COLO829 (cell line): ENCODE data around the gene CD247.
A peak's percentile ranks its signal among the peaks of the same experiment; 100 is the strongest.

ENCODE experiments used
- DNase-seq: peaks from one replicate; pipeline ENCODE4 v3.0.0; 2012; ENCODE audit warnings: low spot score

CD247 gene

DNA sequence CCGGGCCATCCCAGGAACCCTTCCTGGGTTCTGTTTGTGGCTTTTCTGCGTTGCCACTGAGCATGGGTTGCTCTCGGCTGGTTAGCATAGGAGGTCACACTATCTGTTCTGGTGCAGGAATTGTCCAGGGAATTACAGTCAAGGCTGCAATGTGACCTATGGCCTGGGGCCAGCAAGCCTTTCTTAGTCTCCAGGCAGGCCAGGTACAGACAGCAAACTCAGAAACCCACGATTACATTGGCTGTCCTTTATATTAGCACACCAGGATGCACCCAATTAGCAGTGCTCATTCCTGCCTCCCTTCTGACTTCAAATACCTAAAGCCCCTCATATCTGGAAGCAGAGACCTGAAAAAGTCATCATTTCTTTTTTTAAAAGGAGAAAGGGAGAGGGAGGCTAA lies 55.2 kb downstream of the CD247 start:
- DNase-seq, result no peak

DNA sequence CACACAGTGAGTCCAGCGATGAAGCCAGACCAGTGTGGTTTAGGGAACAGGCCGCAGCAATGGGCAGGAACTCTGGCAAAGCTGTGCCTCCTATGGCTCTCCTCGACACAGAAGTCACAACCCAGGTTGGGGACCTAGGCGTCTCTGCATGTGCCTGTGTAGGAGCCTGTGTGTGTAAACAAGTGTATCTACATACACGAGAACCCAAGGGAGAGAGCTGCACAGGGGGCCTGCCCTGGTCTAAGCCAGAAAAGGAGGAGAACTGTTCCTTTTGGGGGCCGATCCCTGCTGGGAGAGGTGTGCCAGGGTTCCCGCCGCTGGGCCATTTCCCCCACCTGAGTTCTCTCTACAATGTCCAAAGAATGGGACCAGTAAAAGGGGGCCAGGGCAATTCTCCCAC lies 56.0 kb downstream of the CD247 start:
- no peak for DNase-seq

DNA sequence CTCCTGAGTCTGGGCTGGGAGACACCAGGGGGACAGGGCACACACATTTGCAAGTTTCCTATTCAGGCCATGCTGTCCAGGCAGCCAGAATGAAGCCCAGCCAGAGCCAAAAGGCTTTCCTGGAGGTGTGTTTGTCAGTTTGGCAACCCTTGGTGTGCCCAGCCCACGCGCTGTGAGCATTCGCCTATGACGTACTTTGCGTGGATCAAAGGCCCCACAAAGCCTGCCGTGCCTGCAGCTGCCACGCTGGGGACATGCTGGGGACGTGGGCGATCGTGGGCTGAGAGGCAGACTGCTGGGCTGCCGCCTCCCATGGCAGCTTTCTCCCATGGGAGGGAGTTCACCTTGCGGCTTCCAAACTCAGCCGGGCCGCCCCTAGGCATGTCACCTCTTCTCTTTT lies 57.5 kb downstream of the CD247 start:
- no peak for DNase-seq

DNA sequence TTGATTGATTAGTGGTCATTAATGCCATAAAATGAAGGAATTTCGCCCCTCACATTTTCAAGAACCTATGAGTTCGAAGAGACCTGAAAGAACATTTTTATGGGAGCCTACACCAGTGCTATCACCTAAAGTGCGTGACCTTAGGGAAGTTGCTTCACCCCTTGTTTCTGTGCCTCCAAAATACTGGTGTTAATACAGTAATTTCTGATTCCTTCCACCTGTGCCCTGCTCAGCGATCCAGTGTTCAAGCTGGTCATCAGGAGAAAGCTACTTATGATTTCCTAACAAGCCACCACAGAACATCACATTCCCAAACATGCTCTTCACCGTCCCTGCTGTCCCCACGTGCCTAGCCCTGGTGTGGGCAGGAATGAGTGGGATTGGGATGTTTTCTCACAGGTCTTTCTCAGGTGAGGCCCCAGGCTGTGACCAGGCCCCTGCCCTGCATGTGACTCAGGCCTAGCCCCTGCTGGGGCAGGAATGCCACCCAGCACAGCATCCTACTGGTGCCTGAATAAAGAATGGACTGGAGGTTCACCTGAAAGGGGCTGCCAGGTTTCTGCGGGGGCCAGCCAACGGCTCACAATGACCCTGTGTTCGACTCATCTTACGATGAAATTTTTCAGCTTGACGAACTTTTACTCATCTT lies 60.3 kb downstream of the CD247 start:
- DNase-seq, result no peak

DNA sequence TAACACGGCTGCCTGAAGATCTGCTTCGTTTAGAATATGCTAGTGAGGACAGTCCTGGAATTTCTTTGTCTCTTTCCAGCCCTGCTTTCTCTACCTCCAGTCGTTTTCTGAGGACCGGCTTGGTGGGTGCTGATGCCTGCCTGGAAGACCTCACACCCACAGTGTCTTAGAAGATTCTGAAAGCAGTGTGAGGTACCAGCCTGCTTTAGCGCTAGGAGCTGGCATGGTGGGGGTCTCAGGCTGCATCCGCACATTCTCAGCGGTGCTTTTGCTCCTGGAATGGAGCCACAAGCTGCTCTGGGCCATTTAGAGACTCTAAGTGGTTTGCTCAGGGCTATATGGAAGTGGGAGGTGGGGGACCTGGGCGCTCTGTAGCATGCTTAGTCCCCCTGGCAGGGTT lies 61.4 kb downstream of the CD247 start:
- no peak for DNase-seq

DNA sequence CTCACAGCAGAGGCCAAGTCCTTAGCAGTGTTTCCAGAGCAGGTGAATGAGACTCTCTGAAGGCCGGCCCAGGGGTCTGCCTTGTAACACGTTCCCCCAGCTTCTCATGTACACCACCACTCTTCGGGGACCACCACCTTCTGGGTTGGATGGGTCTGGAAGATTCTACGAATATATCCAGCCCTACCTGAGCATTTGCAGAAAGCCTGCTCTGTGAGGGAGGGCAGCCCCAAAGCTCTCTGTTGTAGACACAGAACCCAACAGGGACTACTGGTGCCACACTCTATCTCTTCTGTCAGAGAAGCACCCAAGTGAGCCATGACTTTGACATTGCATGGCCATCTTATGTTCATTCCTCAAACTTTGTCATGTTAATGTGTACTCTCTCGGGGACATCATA lies 61.8 kb downstream of the CD247 start:
- DNase-seq, result no peak

DNA sequence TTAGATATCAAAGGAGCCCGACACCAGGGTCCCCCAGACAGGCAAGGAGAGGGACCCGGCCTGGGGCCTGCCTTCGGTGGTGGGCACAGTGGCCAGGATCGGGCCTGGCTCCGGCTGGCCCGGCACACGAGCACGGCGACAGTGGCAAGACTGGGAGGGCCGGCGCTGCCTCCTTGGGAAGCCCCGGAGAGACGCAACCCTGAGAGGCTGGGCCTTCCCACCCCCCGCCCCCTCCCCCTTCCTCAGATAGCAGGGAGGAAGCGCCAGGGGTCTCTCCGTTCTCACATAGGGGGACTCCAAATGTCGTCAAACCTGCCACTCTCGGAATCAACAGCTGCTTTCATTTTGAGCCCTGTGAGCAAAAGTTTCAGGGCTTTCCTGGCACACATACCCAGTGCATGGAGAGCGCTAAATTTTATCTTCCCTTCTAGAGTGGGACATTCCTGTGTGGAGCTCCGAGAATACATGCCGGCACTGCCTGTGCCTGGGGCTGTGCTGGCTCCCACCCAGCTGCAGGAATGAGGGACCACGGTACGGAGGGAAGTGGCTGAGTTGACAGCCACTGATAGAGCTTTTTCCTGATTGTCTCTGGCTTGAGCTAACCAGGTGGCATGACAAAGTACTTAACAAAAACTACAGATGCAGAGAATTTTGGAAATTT lies 62.4 kb downstream of the CD247 start:
- DNase-seq, result no peak

DNA sequence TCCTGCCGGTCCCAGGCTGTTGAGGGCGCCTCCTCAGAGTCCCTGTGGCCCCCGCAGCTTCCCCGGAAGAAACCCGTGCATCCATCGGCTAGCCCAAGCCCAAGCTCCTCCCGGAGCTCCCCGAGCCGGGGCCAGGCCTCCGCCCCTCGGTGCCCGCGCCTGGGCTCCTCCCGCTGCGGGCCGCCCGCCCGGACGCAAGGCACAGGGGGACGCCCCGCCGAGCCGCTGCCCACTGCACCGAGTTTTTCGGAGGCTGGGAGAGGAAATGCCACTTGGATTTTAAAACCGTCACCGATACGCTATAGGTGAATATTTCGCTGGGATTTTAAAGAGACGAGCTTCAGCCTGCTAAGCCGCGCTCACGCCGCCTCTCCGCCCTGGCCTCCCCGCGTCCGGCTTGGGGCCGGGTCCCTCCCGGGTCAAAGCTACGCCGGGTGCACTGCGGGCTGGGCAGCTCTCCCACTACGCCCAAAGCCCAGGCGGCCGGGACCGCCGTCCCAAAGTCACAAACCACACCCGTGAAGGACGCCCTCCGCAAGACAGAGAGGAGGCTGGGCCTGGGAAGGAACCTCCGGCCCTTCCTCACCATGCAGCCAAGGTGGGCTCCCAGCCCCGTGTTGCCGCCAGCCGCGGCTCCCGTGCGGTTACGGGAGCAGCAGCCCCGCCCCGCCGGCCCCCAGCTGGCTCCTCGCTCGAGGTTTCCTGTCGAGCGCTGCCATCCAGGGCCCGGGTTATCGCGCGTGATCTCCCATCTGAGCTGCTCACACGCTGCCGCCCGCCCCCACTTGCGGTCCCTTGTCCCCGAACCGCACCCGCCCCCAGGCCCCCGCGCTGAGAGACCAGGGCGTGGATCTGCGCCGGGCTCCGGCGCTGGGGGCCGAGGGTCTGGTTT lies 63.2 kb downstream of the CD247 start:
- DNase-seq, result peak; percentile 28

DNA sequence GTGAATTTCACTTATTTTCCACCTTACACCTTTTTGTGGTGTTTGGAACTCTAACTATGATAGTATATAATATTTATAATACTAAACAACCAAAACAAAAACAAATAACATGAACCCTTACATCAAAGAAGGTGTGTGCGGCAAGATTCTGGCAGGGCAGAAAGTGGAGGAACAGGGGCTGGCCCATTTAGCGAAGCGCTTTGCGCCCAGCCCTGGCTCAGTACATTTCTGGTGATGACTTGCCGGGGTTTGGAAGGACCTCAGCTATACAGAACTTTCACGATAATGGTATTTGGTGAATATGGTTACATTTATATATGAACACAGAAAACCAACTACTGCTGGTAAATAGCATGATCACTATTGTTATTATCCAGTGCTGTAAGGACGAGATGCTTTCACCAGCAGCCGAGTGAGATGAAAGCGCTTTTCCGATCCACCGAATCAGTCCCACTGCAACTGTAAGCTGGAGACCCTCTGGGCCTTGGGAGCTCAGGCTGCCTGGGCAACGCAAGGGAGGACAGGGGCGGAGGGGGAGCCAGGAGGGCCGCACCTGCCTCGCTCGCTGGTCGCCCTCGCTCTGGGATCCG lies 63.9 kb downstream of the CD247 start:
- DNase-seq, result no peak

DNA sequence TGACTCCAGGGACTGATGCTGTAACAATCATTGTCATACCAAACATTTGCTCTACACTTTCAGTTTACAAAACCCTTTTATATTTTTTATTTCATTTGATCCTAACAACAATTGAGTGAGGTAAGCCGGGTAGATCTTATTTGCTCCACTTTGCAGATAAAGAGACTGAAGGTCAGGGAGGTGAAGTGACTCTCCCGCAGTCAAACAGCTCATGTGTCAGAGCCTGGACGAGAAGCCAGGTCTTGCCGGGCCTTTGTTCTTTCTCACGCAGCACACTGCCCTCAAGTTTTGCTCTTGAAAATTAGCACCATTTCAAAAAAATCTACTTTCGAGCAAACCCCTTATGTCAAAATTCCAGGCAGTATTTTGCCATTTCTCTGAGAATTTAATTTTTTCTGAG lies 65.2 kb downstream of the CD247 start:
- no peak for DNase-seq

DNA sequence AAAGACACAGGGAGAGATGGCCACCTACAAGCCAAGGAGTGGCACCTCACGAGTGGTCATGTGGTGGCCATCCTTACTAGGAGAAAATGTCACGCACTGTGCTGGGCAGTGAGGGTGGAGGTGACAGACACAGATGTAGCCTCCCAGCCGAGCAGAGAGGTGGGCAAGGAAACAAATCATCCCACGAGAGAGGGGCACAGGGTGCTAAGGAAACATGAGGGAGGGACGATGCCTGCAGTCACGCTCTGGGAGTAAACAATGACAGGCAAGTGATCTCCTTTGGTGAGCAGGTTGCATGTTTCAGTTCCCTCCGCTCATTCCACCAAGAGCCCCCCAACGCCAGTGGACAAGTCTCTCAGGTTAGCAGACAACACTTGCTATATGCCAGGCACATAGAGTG lies 65.8 kb downstream of the CD247 start:
- no peak for DNase-seq

DNA sequence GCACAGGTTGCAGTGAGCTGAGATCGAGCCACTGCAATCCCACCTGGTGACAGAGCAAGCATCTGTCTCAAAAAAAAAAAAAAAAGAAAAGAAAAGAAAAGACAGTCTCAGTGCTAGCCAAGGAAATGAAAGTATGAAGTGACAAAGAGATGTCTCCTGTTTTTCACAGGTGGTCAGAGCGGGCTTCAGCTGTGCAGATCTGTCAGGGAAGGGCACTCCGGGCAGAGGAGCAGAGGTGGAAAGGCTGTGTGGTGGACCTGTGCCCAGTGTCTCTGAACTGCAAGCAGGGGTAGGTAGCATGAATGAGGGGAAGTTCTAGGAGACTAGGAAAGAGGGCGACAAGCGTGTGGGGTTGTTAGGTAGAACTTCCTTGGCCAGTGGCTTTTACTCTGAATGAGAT lies 67.5 kb downstream of the CD247 start:
- DNase-seq, result no peak

DNA sequence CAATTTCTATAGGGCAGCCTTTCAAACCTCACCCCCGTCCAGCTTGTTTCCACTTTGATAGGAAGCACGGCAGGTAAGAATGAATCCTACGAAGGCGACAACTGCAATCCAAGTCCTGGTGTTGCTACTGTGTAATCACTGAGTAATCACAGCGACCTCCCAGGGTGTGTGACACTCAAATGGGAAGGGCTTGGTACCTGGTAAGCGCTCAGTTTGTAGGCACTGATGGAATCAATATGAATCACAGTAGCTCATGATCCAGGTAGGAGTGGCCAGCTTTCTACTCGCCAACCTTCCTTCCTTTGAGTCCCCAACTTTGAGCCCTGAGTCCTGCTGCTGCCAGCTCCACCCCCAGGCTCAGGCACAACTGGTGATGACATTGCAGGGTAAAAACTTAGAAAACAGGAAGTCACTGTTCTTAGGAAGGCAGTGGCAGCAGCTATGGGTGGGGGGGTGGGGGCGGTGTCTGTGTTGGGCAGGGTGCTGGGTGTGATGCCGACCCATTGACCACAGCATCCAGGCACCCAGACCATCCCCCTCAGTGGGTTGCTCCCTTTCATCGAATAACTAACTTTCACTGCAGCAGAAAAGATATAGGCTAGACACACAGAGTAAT lies 70.7 kb downstream of the CD247 start:
- no peak for DNase-seq

DNA sequence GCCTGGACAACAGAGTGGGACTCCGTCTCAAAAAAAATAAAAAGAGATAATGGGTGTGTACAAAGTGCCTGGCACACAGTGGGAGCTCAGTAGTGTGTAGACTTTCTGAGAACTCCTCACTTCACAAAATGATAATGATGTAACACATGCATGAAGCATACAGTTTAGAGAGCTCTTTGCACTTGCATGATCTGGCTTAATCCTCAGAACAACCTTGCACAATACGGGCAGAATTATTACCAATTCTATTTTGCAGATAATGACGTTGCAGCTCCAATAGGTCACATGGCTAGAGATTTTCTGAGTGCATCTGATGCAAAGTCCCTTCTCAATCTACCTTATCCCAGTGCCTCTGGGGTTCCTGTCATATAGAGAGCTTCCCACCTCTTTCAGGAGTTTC lies 71.4 kb downstream of the CD247 start:
- DNase-seq, result no peak

DNA sequence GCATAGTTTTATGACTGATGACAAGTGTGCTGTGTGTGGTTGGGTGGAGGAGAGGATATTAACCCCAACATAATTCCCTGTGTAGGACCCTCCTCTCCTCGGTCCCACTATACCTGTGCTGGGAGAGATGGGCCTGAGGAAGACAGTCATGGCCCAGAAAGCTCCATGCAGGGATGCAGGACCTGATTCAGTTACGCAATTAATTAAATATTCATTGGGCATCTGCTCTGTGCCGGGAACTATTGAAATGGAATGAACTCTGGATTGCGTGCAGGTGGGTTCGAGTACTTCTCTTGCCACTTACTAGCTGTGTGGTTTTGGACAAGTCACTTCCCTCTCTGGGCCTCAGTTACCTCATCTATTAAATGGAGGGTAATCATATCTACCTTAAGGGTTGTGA lies 74.6 kb downstream of the CD247 start:
- no peak for DNase-seq

DNA sequence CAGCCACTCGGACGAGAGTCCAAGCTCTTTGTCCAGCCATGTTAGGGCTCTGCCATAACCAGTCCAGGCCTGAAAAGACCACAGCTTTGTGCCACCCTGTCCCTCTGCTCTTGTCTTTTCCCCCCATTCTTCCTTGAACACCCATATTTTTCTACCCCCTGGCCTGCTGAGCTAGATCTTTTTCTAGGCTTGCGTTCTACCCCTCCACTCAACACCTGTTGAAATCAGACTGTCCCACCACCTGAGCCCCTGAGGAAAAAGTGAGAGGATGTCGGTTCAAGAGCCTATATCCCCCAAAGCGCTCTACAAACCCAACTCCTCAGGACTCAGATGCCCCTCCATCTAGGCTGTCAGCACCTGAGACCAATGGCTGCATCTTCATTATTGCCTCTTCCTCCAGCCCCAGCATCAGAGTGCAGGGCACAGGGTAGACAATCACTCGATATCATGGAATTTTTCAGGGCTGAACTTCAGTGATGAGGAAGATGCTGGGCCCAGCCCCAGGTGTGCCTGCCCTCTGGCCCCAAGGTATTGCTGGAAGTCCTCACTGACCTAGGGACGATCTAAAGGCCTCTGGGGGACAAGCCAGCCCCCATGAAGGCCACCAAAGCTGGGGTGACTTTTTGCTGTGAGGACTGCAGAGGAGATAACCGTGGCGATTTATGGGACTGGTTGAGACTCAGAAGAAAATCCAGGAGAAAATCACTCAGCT lies 75.3 kb downstream of the CD247 start:
- DNase-seq, result no peak

DNA sequence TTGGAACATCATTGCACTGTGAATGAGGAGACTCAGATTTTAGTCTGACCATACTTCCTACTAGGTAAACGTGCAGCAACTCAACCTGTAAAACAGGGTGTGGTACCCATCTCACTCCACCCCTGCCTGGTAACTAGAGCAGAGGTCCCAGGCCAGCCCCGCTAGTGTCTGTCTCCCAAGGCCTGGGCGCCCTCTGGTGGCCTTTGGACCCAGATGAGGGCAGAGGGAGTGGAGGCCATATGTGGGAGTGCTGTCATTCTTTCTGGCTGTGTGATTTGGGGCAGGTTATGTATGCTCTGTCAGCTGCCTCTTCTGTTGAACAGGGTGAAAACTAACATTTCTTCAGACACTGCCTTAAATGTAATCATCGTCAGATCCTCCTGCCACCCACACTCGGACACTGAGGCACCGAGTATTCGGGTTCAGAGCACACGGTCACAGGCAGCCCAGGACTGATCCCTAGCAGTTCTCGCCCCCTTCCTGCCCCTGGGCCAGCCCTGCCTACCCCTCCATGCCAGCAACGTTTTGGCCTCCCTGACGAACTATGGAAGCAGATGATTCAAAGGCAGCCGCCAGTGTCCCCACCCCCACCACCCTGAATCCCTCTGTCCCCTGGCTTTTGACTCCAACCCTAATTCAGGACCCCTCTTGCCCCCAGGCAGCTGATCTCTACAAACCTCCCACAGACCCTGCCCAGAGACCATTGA lies 76.0 kb downstream of the CD247 start:
- DNase-seq, result peak; percentile 88

DNA sequence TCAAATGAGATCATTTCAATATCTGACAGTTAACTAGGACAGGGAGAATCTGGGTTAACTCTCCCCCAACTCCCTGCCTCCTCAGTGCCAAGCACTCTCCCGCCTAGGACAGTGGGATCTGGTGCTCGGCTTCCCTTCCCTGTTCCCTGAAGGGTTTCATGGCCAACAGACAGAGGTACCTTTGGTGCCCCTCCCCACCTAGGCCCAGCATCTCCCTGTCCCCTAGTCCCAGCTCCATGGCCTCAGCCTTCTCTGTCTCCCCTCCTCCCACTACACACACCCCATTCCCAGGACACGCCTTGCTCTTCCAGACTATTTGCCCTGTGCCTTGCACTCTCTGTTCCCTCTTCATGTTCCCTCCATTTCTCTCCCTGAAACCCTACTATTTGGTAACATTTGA lies 77.1 kb downstream of the CD247 start:
- no peak for DNase-seq

DNA sequence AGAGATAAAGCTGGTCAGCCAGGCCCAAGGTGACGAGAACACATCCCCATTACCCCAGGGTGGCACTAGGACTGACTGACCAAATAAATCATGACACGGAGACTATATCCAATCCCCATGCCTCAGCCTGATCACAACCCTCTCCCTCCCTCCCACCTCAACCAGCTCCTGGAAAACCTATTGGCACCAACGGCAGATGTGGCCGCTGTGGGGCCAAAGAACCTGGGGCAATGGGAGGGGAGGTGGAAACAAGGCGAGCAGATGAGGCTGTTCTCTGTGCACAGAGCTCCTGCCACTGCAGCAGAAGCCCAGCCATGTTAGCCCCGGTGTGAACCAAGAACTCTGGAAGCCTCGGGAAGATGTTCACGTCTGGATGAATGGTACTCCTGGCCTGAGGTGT lies 77.6 kb downstream of the CD247 start:
- no peak for DNase-seq

DNA sequence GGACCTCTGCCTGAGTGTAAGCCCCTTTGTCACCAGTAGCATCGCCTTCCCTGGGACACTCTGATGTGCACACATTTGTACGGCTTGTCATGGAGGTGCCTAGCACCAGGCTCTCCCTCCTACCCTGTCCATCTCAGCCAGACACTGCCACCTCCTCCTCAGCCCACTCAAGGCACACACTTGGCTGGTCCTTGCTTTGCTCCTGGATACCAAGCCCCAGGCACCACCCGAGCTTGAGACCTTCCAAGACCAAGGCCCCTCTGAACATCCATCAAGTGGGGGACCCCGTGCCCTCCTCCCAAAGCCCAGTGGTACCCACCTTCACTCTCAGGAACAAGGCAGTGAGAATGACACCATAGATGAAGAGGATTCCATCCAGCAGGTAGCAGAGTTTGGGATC lies 78.0 kb downstream of the CD247 start:
- DNase-seq, result no peak
